ENCODE measurements around the gene TTC9.

Gene TTC9

DNA sequence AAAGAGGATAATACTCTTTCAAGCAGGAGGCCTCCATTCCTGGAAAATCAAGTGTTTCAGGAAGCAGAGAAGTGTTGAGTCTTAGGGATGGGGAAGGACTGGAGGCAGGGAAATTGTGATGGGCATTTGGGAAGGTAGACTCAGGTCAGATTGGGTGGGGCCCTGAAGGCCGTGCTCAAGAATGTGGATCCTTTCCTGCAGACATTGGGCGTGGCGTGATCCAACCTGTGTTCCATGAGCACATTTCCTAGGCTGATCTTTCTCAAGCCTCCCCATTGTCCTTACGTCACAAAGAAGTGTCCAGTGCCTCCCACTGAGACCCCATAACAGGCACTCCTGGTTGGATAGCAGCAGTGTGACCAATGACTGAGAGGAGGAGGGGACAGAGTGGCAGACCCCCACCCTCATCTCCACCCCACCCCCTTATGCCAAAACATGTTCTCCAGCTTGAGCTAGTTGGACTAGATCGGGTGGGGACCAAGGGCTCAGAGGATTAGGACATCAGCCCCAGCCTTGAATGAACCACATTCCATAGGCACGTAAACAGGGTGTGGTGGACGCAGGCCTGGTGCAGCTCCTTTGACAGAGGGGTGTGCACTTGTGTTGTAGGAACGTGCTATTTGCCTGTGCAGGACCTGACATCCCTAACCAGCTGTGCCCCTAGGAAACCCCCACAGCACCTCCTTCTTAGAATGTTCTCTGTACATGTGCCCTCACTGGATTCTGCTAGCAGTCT is 76.8 kb downstream of the TTC9 start:
- DNase-seq = no peak

- peak; percentile 24 for DNase-seq
These were observed 79.8 kb downstream of the TTC9 start for GRCh38 chr14:70721542-70721941.

- DNase-seq = peak; percentile 47
These were observed 80.7 kb downstream of the TTC9 start for GRCh38 chr14:70722418-70722817.

- no peak for DNase-seq
These were observed 81.6 kb downstream of the TTC9 start for GRCh38 chr14:70723276-70723675.

DNA sequence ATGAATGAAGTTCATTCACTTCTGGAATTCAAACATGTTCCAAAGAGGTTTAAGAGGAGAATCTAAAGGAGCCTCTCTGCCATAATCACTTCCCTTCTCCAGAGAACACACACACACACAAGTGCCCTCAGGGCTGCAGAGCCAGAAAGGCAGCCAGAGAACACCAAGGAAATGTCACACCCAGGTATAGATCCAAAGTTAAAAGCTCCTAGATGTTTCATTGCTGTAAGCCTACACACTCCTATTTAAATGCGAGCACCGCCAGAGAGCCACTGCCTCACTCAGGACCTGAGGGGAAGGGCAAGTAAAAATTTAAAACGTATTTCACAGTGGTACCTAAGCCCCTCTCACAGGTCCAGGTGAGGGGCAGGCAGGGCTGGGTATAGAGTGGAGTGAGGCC is 82.4 kb downstream of the TTC9 start:
- no peak for DNase-seq

- no peak for DNase-seq
These were observed 83.2 kb downstream of the TTC9 start for GRCh38 chr14:70724944-70725343.
